Colonic mucosa (tissue), 4 donors: ENCODE data around the gene LAPTM5. TPM values are rescaled to one million over a fixed set of nuclear protein-coding genes. Genes with fewer than 3 reads are reported as not detected.

Experiments used
- DNase-seq: peaks from one replicate; pipeline ENCODE4 v3.0.0-alpha.2; 2020
- H3K27ac ChIP-seq: fragments of 200-600 bp; one replicate; pipeline ENCODE4 v1.8.0; 2021
- H3K27me3 ChIP-seq: fragments of 200-600 bp; one replicate; pipeline ENCODE4 v1.8.0; 2021
- H3K36me3 ChIP-seq: fragments of 200-600 bp; one replicate; pipeline ENCODE4 v1.8.0; 2021
- H3K4me1 ChIP-seq: fragments of 200-600 bp; one replicate; pipeline ENCODE4 v1.8.0; 2021; ENCODE audit warnings: mild to moderate bottlenecking
- H3K4me3 ChIP-seq: fragments of 200-600 bp; one replicate; pipeline ENCODE4 v1.8.0; 2021
- H3K9ac ChIP-seq, 2 donors: one replicate each; pipeline ENCODE4 v1.7.0; 2013; ENCODE audit warnings: control low read depth in 2 of 2, low read depth in 2 of 2, low read length in 2 of 2
- H3K9me3 ChIP-seq: fragments of 200-600 bp; one replicate; pipeline ENCODE4 v1.8.0; 2021
- CTCF ChIP-seq: fragments of 200-600 bp; IDR thresholded peaks from one replicate; pipeline ENCODE4 v1.8.0; 2022; ENCODE audit warnings: antibody characterized with exemption, mild to moderate bottlenecking
- intact Hi-C: fragments of 100-400 bp; cut with DNase I; formaldehyde crosslinking; loops from one replicate; pipeline ENCODE4 v1.14.1; 2022
- total RNA-seq, 2 donors: library from RNA; stranded (reverse); fragmentation: NEBNext Ultra II Directional in 1 of 2; extraction: Animal tissue kit (Norgen Biotek cat#: 25700) in 1 of 2; gene quantifications; one replicate each; pipeline ENCODE4 v1.2.1, GENCODE V29; 2021
- donor health status: healthy.
- donor health status: DM: no; HTN: no; CAD: no.
- donor health status: DM: no; HTN: no; CAD: no.

LAPTM5 gene
- total RNA-seq, 2 donors from 2014 or later = 15.8 to 41.0 TPM

GRCh38 chr1:30762152-30762929 is 4.8 kb upstream of the LAPTM5 start:
- intact Hi-C loops = no loop called here
- DNase-seq = no peak
- Histone ChIP-seq H3K4me3 (no peak overlapping the region), H3K27ac (no peak overlapping the region), H3K4me1 (no peaks in the 10 kb centered on the region), H3K9ac (no peak overlapping the region), H3K27me3 (no peaks in the 10 kb centered on the region), H3K36me3 (no peaks in the 10 kb centered on the region), H3K9me3 (no peaks in the 10 kb centered on the region)
- no peak for TF ChIP-seq CTCF

- DNase-seq = no peak
- H3K27me3 ChIP-seq = no peaks in the 10 kb centered on the region
- no peaks in the 10 kb centered on the region for H3K36me3 ChIP-seq
- H3K9me3 ChIP-seq = no peaks in the 10 kb centered on the region
- no peak overlapping the region for H3K9ac ChIP-seq
- no peaks in the 10 kb centered on the region for H3K4me1 ChIP-seq
- intact Hi-C loops = no loop called here
- no peak for TF ChIP-seq CTCF
- no peak overlapping the region for H3K4me3 ChIP-seq
- no peak overlapping the region for H3K27ac ChIP-seq
These were observed 4.0 kb upstream of the LAPTM5 start for GRCh38 chr1:30761381-30762151.

GRCh38 chr1:30760596-30761324 is 3.2 kb upstream of the LAPTM5 start:
- no peak overlapping the region for H3K27ac ChIP-seq
- H3K9ac ChIP-seq = no peak overlapping the region
- H3K36me3 ChIP-seq = no peaks in the 10 kb centered on the region
- DNase-seq = no peak
- no peaks in the 10 kb centered on the region for H3K27me3 ChIP-seq
- TF ChIP-seq CTCF = no peak
- no peak overlapping the region for H3K4me3 ChIP-seq
- intact Hi-C loops = no loop called here
- H3K4me1 ChIP-seq = no peaks in the 10 kb centered on the region
- no peaks in the 10 kb centered on the region for H3K9me3 ChIP-seq

GRCh38 chr1:30759718-30760281 is 2.2 kb upstream of the LAPTM5 start:
- Histone ChIP-seq H3K27me3 (no peaks in the 10 kb centered on the region), H3K4me1 (no peaks in the 10 kb centered on the region), H3K9ac (no peak overlapping the region), H3K4me3 (no peak overlapping the region), H3K36me3 (no peaks in the 10 kb centered on the region), H3K27ac (no peak overlapping the region), H3K9me3 (no peaks in the 10 kb centered on the region)
- intact Hi-C loops = no loop called here
- no peak for TF ChIP-seq CTCF
- DNase-seq = no peak

- DNase-seq = no peak
- Histone ChIP-seq H3K9me3 (no peaks in the 10 kb centered on the region), H3K9ac (no peak overlapping the region), H3K27ac (no peak overlapping the region), H3K4me3 (no peak overlapping the region), H3K4me1 (no peaks in the 10 kb centered on the region), H3K27me3 (no peaks in the 10 kb centered on the region), H3K36me3 (no peaks in the 10 kb centered on the region)
- no peak for TF ChIP-seq CTCF
- intact Hi-C loops = no loop called here
These were observed 1.3 kb upstream of the LAPTM5 start for GRCh38 chr1:30758785-30759380.
